ENCODE measurements around the gene RIGI. TPM values are rescaled to one million over a fixed set of nuclear protein-coding genes. Genes with fewer than 3 reads are reported as not detected.

The RIGI gene
- total and polyA plus RNA-seq, 9 donors = 4.3 to 7.1 (median 5.2) TPM

DNA sequence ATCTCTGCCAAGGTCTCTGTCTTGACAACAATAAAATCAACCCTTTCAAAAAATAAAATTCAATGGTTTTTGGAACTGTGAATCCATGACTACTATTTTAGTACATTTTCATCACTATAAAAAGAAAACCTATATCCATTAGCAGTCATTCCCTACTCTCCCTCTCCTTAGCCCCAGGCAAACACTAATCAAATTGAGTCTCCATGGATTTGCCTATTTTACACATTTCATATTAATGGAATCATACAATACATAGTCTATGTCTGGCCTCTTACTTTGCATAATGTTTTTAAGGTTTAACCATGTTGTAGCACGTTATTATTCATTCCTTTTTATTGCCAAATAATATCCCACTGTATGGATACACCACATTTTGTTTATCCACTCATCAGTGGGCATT, 24.1 kb downstream of the RIGI start:
- WGBS (ENCODE audit: insufficient coverage) = no CpG with 5 or more reads among the region's 1 CpG
- H3K4me3 ChIP-seq (ENCODE audit: low read length) = no peak overlapping the region
- H3K27me3 ChIP-seq (ENCODE audit: control insufficient read depth, insufficient read depth, low read length) = no peaks in the 10 kb centered on the region
- peaks cover 25% of the 10 kb centered on the region for H3K36me3 ChIP-seq (ENCODE audit: control insufficient read depth, insufficient read depth, low read length)
- H3K4me1 ChIP-seq (ENCODE audit: control insufficient read depth, insufficient read depth, low read length) = no peaks in the 10 kb centered on the region
- peaks cover 3% of the 10 kb centered on the region for H3K9me3 ChIP-seq (replicated peaks; ENCODE audit: control insufficient read depth, low read depth, low read length)
- no peak for DNase-seq
- no peak overlapping the region for H3K27ac ChIP-seq (ENCODE audit: low read length)

DNA sequence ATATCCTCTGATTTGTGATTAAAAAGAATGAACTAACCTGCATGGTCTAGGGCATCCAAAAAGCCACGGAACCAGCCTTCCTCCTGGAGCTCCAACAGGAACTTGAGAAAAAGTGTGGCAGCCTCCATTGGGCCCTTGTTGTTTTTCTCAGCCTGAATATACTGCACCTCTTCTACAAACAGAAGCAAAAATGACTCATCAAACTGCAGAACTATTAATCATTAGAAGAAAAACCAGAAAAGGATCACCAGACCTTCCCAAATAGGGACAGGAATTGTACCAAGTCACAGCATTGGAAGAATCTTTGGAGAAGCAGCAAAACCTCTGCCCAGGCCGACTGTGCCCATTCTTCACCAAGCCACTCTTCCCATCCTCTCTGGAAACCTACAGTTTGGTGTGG, 25.2 kb downstream of the RIGI start:
- no peaks in the 10 kb centered on the region for H3K4me1 ChIP-seq (ENCODE audit: control insufficient read depth, insufficient read depth, low read length)
- peaks cover 3% of the 10 kb centered on the region for H3K9me3 ChIP-seq (replicated peaks; ENCODE audit: control insufficient read depth, low read depth, low read length)
- WGBS (ENCODE audit: insufficient coverage) = no CpG with 5 or more reads among the region's 2 CpGs
- H3K36me3 ChIP-seq (ENCODE audit: control insufficient read depth, insufficient read depth, low read length) = peaks cover 29% of the 10 kb centered on the region
- H3K27me3 ChIP-seq (ENCODE audit: control insufficient read depth, insufficient read depth, low read length) = no peaks in the 10 kb centered on the region
- no peak overlapping the region for H3K27ac ChIP-seq (ENCODE audit: low read length)
- no peak overlapping the region for H3K4me3 ChIP-seq (ENCODE audit: low read length)
- DNase-seq = no peak

GRCh38 chr9:32497921-32498320, 28.1 kb downstream of the RIGI start:
- no peaks in the 10 kb centered on the region for H3K27me3 ChIP-seq (ENCODE audit: control insufficient read depth, insufficient read depth, low read length)
- H3K36me3 ChIP-seq (ENCODE audit: control insufficient read depth, insufficient read depth, low read length) = peaks cover 26% of the 10 kb centered on the region
- H3K9me3 ChIP-seq (replicated peaks; ENCODE audit: control insufficient read depth, low read depth, low read length) = peaks cover 3% of the 10 kb centered on the region
- H3K4me1 ChIP-seq (ENCODE audit: control insufficient read depth, insufficient read depth, low read length) = no peaks in the 10 kb centered on the region
- no peak for DNase-seq
- H3K27ac ChIP-seq (ENCODE audit: low read length) = no peak overlapping the region
- no peak overlapping the region for H3K4me3 ChIP-seq (ENCODE audit: low read length)

DNA sequence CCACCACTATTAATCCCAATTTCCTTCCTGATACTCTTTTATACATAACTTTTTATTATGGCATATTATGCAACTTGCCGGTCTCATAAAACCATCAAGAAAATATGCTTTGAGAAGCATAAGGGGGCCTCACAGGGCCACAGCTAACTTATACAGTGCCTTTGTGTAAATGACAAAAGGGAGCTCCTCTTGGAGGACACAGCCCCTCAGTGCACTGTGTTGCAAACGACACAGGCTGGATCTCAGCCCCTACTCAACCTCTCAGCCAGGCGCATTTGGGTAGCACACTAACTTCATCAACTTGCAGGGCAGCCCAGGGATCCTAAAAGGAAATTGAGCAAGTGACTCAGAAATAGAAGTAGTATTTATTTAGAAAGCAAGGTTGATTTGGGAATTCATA, 35.4 kb downstream of the RIGI start:
- Histone ChIP-seq H3K4me1 (ENCODE audit: control insufficient read depth, insufficient read depth, low read length) (no peaks in the 10 kb centered on the region), H3K9me3 (replicated peaks; ENCODE audit: control insufficient read depth, low read depth, low read length) (no peaks in the 10 kb centered on the region), H3K4me3 (ENCODE audit: low read length) (no peak overlapping the region), H3K27ac (ENCODE audit: low read length) (no peak overlapping the region), H3K27me3 (ENCODE audit: control insufficient read depth, insufficient read depth, low read length) (no peaks in the 10 kb centered on the region), H3K36me3 (ENCODE audit: control insufficient read depth, insufficient read depth, low read length) (peaks cover 27% of the 10 kb centered on the region)
- no CpG with 5 or more reads among the region's 3 CpGs for WGBS (ENCODE audit: insufficient coverage)
- no peak for DNase-seq

- H3K27ac ChIP-seq (ENCODE audit: low read length) = no peak overlapping the region
- H3K36me3 ChIP-seq (ENCODE audit: control insufficient read depth, insufficient read depth, low read length) = peaks cover 48% of the 10 kb centered on the region
- WGBS (ENCODE audit: insufficient coverage) = no CpG with 5 or more reads among the region's 3 CpGs
- DNase-seq = peak; percentile 16
- no peak overlapping the region for H3K4me3 ChIP-seq (ENCODE audit: low read length)
- no peaks in the 10 kb centered on the region for H3K4me1 ChIP-seq (ENCODE audit: control insufficient read depth, insufficient read depth, low read length)
- no peaks in the 10 kb centered on the region for H3K9me3 ChIP-seq (replicated peaks; ENCODE audit: control insufficient read depth, low read depth, low read length)
- no peaks in the 10 kb centered on the region for H3K27me3 ChIP-seq (ENCODE audit: control insufficient read depth, insufficient read depth, low read length)
These were observed 38.0 kb downstream of the RIGI start for GRCh38 chr9:32487981-32488380.

DNA sequence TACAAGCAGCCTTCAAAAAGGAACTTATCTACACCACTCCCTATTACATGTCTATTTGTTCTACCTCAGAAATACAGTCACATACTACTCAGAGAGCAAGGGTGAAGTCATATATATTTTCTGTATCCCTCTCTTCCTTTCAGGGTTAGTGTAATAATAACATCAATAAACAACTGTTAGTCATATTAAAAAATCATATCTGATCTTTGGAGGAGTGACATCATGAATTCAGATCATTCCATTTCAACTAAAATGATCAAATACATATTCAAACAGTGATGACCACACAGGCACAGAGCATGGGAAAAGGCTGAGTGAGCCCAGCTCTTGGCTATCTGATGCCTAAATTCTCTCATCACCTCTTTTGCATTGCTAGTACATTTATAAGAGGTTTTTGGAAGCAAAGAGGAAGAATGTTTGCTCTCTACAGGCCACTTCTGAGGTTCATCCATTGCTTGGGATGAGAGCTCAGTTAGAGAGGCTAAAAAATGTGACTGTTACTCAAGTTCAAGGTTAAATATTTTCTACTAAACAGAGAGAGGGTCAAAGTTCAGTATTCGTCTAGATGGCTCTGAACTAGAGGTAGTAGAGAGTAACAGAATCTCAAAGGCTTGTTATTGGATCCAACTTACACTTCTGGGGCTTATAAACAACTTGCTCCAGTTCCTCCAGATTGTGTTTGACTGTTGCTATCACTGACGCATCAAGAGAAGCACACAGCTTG, 39.0 kb downstream of the RIGI start:
- H3K4me3 ChIP-seq (ENCODE audit: low read length) = no peak overlapping the region
- no peaks in the 10 kb centered on the region for H3K27me3 ChIP-seq (ENCODE audit: control insufficient read depth, insufficient read depth, low read length)
- DNase-seq = no peak
- no CpG with 5 or more reads among the region's 2 CpGs for WGBS (ENCODE audit: insufficient coverage)
- H3K4me1 ChIP-seq (ENCODE audit: control insufficient read depth, insufficient read depth, low read length) = no peaks in the 10 kb centered on the region
- no peak overlapping the region for H3K27ac ChIP-seq (ENCODE audit: low read length)
- H3K9me3 ChIP-seq (replicated peaks; ENCODE audit: control insufficient read depth, low read depth, low read length) = no peaks in the 10 kb centered on the region
- H3K36me3 ChIP-seq (ENCODE audit: control insufficient read depth, insufficient read depth, low read length) = peaks cover 48% of the 10 kb centered on the region

GRCh38 chr9:32483343-32483742, 42.7 kb downstream of the RIGI start:
- WGBS (ENCODE audit: insufficient coverage) = no CpG with 5 or more reads among the region's 4 CpGs
- Histone ChIP-seq H3K4me3 (ENCODE audit: low read length) (no peak overlapping the region), H3K4me1 (ENCODE audit: control insufficient read depth, insufficient read depth, low read length) (no peaks in the 10 kb centered on the region), H3K27me3 (ENCODE audit: control insufficient read depth, insufficient read depth, low read length) (no peaks in the 10 kb centered on the region), H3K27ac (ENCODE audit: low read length) (no peak overlapping the region), H3K36me3 (ENCODE audit: control insufficient read depth, insufficient read depth, low read length) (peaks cover 52% of the 10 kb centered on the region), H3K9me3 (replicated peaks; ENCODE audit: control insufficient read depth, low read depth, low read length) (no peaks in the 10 kb centered on the region)
- no peak for DNase-seq

Other genes with a start within 250 kb of the RIGI start
- 24.8 TPM for gene ACO1, start 141.6 kb downstream of the RIGI start, total RNA-seq
- gene ACO1, start 141.6 kb downstream of the RIGI start, polyA plus RNA-seq (ENCODE audit: insufficient read depth in 1 of 8, insufficient read length in 8 of 8, low replicate concordance in 1 of 8) = 10 to 100 TPM; 23.7 to 27.1 (median 24.8) TPM
- 15.3 TPM for gene SMIM27, start 26.1 kb upstream of the RIGI start, total RNA-seq
- gene SMIM27, start 26.1 kb upstream of the RIGI start, polyA plus RNA-seq (ENCODE audit: insufficient read depth in 1 of 8, insufficient read length in 8 of 8, low replicate concordance in 1 of 8) = 10 to 100 TPM in 5 of 8 donors, 1 to 10 TPM in 3; 9.2 to 12.3 (median 10.3) TPM
- gene TOPORS, start 26.4 kb upstream of the RIGI start, total RNA-seq = 19.8 TPM
- 10 to 100 TPM; 13.6 to 22.5 (median 16.8) TPM for gene TOPORS, start 26.4 kb upstream of the RIGI start, polyA plus RNA-seq (ENCODE audit: insufficient read depth in 1 of 8, insufficient read length in 8 of 8, low replicate concordance in 1 of 8)
- gene NDUFB6, start 47.0 kb upstream of the RIGI start, total RNA-seq = 55.7 TPM
- gene NDUFB6, start 47.0 kb upstream of the RIGI start, polyA plus RNA-seq (ENCODE audit: insufficient read depth in 1 of 8, insufficient read length in 8 of 8, low replicate concordance in 1 of 8) = 10 to 100 TPM; 61.7 to 79.3 (median 71.2) TPM
- under 0.01 TPM for gene TAF1L, start 109.5 kb upstream of the RIGI start, total RNA-seq
- gene TAF1L, start 109.5 kb upstream of the RIGI start, polyA plus RNA-seq (ENCODE audit: insufficient read depth in 1 of 8, insufficient read length in 8 of 8, low replicate concordance in 1 of 8) = under 1 TPM in 7 of 8 donors, not detected in 1; 0.04 to 0.11 (median 0.05) TPM

All from muscle of leg (tissue), 11 donors.